Measurements from ENCODE around the gene KCNN3.

KCNN3 gene

DNA sequence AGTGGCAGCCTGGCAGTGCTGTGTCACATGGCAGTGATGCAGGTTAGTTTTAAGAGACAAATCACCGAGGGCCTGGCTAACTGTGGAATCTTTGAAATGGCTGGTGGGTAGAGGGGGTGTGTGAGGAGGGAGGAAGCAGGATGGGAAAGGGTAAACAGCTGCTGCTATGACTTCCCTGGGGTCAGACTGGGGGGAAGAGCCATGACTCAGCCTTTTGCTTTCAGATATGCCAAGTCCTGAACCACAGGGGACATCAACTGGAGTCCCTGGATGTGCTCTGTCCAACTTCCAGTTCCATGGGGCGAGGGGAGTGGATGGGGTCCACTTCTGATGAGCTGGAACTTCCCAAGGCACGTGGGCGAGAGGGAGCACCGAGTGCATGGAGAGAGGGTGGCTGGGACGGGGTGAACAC is 141.0 kb downstream of the KCNN3 start:
- no peak for DNase-seq (ENCODE audit: low read depth in 2 of 2)

- DNase-seq (ENCODE audit: low read depth in 2 of 2), result no peak
These were observed 143.0 kb downstream of the KCNN3 start for GRCh38 chr1:154726896-154727753.

- DNase-seq (ENCODE audit: low read depth in 2 of 2), result no peak
These were observed 143.6 kb downstream of the KCNN3 start for GRCh38 chr1:154726443-154726842.

DNA sequence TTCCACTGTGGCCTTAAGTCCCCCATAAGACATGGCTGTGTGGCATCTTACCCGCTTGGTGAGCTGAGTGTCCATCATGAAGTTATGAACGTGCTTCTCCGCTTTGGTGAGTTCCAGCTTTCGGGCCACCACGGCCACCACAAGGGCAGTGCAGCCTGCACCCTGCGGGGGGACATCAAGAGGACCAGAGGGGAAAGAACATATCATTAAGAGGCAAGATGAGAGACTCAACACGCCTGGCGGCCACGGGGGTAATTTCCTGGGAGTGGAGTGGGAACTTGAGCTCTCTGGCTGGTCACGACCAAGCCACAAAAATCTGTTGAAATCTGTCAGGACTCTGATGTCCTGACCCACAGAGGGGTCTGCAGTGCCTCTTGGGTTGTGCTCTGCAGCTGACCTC is 144.2 kb downstream of the KCNN3 start:
- no peak for DNase-seq (ENCODE audit: low read depth in 2 of 2)

- DNase-seq (ENCODE audit: low read depth in 2 of 2), result no peak
These were observed 149.5 kb downstream of the KCNN3 start for GRCh38 chr1:154720328-154721297.

DNA sequence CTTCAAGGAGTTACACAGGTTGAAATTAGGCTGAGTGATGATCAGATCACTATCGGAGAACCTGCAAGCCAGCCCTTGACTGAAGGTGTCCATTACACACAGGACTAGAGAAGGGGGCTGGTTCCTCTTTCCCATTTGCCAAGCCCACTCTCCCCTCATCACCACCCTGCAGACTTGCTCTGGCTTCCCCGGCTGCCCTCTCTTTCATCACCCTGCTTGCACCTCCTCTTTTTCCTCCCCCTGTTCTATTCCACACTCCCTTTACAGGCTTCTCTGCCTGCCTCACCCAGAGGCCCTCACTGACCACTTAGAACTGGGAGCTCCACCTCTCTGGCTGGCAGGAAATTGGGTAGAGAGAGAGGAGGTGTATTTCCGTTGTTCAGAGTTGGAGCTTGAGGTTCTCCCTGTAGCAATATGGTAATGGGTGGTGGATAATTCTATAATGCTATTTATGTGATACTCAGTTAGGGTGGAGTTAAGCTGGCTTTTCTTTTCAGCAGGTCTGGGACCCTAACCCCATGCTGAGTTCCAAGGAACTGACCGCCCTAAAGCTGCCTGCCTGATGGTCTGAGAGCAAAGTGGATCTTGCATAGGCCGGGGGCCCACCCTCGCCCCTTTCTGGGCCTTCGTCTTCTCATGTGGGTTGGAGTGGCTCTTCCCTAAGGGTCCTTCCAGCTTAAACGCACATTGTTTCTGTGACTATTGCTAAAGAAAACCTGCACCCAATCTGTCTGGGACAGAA is 150.3 kb downstream of the KCNN3 start:
- DNase-seq (ENCODE audit: low read depth in 2 of 2), result no peak

- no peak for DNase-seq (ENCODE audit: low read depth in 2 of 2)
These were observed 151.5 kb downstream of the KCNN3 start for GRCh38 chr1:154718566-154718965.

DNA sequence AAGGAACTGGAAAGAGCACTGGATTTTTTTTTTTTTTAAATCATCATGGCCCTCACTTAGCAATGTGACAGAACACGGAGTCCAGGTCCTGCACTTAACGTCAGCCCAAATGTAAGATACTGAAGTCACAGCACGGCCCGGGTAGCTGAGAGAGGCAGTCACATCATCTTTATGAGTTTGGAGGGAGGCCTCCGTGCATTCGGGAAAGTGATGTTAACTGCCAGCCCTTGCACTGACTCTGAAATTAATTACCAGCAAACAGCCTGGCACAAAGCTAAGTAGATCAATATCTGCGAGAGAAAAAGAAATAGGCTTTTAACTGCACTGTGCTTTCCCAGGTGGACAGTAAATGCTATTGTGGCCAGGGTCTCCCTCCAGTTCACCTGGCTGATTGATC is 152.6 kb downstream of the KCNN3 start:
- DNase-seq (ENCODE audit: low read depth in 2 of 2), result no peak

DNA sequence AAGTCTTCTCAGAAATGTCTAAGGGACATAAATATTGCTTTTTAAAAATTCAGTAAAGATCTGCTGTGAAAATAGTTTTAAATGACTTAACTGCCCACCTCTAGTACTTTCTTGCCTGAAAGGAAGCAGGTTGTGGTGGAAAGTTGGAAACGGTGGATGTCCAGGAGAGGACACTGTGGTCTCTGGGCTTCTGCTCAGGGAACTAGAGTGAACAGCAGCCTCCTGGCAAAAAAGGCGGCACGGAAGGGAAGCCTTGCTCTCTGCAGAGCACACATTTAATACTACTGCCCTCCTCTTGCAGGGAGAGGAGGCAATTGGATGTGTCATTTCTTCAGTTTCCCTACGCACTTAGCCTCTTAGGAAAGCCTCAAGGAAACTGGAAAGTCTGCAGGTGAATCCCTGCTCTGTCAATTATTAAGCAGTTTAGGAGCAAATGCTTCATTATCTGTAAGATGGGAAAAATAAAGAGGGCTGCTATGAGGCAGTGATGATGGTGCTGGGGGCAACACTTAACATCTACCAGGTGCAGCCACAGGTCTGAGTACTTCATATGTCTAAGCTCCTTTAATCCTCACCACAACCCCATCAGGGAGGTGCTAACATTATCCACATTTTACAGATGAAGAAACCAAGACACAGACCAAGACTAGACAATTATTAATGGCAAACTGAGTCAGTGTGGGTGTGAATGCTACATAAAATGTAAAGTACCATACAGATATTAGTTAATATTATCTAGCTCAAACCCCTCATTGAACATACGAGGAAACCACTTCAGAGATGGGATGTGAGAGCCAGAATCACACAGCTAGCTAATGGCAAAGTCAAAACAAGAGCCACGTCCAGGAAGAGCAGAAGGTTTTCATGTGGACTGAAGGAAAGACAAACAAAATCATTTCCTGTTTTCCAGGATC is 153.2 kb downstream of the KCNN3 start:
- DNase-seq (ENCODE audit: low read depth in 2 of 2), result no peak

GRCh38 chr1:154716011-154716410 is 154.1 kb downstream of the KCNN3 start:
- DNase-seq (ENCODE audit: low read depth in 2 of 2), result no peak

GRCh38 chr1:154715385-154715784 is 154.7 kb downstream of the KCNN3 start:
- no peak for DNase-seq (ENCODE audit: low read depth in 2 of 2)

DNA sequence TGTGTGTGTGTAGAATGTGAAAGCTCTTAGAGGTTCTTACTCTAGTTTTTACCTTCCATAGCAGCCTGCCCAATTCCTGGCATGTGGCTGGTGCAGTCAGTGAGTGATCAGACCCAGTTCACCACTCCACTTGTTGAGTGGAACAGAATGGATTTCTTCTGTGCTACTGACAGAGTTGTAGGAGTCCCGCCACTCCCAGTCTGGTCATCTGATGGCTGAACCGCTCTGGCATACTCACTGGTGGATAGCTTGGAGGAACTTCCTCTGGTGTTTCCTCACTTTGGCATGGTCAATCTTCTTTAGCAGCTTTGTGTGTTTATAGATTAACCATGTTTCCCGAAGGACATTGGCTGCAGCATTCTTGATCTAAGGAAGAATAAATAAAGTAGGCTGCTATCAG is 155.4 kb downstream of the KCNN3 start:
- no peak for DNase-seq (ENCODE audit: low read depth in 2 of 2)

DNA sequence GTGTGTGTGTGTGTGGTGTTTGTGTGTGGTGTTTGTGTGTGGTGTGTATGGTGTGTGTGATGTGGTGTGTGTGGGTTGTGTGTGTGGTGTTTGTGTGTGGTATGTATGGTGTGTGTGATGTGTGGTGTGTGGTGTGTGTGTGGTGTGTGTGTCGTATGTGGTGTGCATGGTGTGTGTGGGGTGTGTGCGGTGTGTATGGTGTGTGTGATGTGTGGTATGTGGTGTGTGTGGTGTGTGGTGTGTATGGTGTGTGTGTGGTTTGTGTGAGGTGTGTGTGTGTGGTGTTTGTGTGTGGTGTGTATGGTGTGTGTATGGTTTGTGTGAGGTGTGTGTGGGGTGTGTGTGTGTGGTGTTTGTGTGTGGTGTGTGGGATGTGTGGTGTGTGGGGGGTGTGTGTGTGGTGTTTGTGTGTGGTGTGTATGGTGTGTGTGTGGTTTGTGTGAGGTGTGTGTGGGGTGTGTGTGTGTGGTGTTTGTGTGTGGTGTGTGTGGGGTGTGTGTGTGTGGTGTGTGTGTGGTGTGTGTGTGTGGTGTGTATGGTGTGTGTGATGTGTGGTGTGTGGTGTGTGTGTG is 155.9 kb downstream of the KCNN3 start:
- no peak for DNase-seq (ENCODE audit: low read depth in 2 of 2)

GRCh38 chr1:154713005-154713404 is 157.1 kb downstream of the KCNN3 start:
- DNase-seq (ENCODE audit: low read depth in 2 of 2), result no peak

DNA sequence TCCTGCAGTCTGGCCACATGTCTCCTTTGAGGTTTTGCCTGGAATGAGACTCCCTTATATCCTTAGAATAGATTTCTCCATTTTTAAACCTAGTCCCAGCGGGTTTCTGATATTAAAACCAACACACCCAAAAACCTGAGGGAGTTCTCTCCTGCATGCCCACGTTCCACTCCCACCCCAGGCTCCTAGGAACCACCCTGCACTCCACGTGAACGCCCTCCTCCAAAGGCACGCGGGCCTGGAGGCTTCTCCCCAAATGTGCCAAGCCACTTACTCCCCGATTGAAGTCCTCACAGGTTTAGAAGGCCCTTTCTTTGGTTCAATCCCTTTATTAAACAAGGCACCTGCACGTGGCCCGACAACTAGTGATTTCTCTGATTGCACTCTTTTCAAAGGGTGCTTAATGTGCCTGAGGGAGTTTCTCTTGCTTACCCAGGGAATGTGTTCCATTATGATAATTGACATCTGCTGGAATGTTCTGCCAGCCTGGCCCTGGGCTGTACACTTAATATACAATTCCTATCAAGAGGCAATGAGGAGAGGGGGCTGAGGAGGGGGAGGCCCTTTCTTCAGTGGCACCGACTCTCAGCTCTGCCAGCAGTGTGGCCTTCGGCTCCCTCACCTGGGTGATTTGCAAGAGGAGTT is 157.8 kb downstream of the KCNN3 start:
- no peak for DNase-seq (ENCODE audit: low read depth in 2 of 2)

DNA sequence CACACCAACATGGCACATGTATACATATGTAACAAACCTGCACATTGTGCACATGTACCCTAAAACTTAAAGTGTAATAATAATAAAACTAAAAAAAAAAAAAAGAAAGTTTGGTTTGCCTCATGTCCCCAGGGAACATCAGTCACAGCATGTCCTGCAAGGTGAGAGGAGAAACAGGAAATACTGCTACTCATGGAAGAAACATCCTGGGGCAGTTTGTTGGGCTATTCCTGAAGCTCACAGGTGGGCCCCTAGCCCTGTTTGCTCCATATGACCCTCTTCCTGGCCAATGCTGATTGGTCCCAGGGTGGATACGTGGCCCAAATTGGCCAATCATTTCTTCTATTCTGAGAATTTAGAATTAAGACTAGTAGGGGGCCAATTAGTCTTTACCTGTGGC is 158.7 kb downstream of the KCNN3 start:
- no peak for DNase-seq (ENCODE audit: low read depth in 2 of 2)

- no peak for DNase-seq (ENCODE audit: low read depth in 2 of 2)
These were observed 160.0 kb downstream of the KCNN3 start for GRCh38 chr1:154710106-154710505.

DNA sequence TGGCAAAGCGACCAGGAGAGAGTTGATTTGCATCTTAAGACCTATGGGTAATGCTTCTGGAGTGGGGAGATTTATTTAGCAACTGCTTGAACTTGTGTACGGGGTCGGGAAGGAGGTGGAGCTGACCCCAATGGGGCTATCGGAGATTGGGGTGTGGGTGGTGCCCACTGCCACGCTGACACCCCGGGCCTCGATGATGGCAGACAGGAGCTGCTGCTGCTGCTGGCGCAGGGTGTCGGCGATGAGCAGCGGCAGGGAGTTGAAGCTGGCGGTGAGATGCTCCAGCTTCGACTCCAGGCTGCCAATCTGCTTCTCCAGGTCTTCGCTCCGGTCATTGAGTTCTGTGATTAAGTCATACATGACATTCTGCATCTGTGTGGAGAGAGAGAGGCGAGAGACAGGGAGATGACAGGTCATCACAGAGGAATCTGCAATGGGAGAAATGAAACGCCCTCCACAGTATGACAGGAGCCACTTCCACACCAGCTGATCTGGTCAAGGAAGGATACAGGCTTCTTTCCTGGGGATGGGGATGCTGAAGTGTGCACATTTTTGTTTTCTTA is 162.1 kb downstream of the KCNN3 start:
- no peak for DNase-seq (ENCODE audit: low read depth in 2 of 2)

GRCh38 chr1:154706851-154707250 is 163.2 kb downstream of the KCNN3 start:
- DNase-seq (ENCODE audit: low read depth in 2 of 2), result no peak

DNA sequence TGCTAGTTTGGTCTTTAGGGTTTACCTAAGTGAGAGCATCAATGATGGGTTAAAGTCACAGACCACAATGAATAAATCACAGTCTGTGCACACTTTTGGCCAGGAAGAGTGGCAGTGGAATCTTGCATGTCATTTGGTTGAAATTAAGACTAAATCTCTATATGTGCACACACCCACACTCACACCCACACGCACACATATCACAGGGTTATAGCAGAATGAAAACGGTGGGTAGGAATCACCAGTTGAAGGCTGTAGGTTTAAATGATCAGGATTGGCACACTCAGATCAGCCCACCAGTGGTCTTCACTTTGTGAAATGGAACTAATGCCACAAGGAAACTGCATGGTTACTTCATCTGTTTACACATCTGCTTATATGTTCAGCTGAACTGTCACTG is 164.5 kb downstream of the KCNN3 start:
- no peak for DNase-seq (ENCODE audit: low read depth in 2 of 2)

All from stimulated activated CD4-positive, alpha-beta T cell treated with anti-CD3 and anti-CD28 coated beads, Interleukin-1b, Interleukin-23, amount 100 ng/mL, for 1 hour (primary cell).